Measurements from ENCODE around the gene ADAM23. TPM values are rescaled to one million over a fixed set of nuclear protein-coding genes. Genes with fewer than 3 reads are reported as not detected.

The ADAM23 gene
- polyA plus RNA-seq, 1 donor (not counting 4 experiments of a cell fraction or from before 2014, with no cell fraction given) = 1.3 TPM

- TF ChIP-seq EZH2 (IDR thresholded peaks at IDR 0.05; ENCODE audit: low read length) (no peak), CTCF (optimal IDR thresholded peaks at IDR 0.05 in 1 of 3, IDR thresholded peaks at IDR 0.05 in 1 of 3, conservative IDR thresholded peaks at IDR 0.05 in 1 of 3; ENCODE audit: extremely low read depth in 1 of 3, insufficient read depth in 2 of 3, low read length in 3 of 3) (no peak)
- Histone ChIP-seq H3K4me3 (ENCODE audit: control insufficient read depth in 2 of 3, extremely low read depth in 1 of 3, insufficient read depth in 2 of 3, low read depth in 1 of 3, low read length in 3 of 3) (no peak overlapping the region), H3K9ac (ENCODE audit: control insufficient read depth, extremely low read depth, insufficient read depth, low read length) (no peak overlapping the region), H3K36me3 (ENCODE audit: control insufficient read depth in 2 of 2, extremely low read depth in 1 of 2, insufficient read depth in 2 of 2, low read length in 2 of 2) (no peaks in the 10 kb centered on the region), H3K4me1 (ENCODE audit: control insufficient read depth, extremely low read depth, insufficient read depth, low read length) (peaks cover 8% of the 10 kb centered on the region), H3K27me3 (ENCODE audit: control insufficient read depth, extremely low read depth, insufficient read depth, low read length) (no peaks in the 10 kb centered on the region), H2AFZ (ENCODE audit: control insufficient read depth, low read length) (no peak overlapping the region), H3K9me3 (ENCODE audit: control insufficient read depth, low read depth, low read length) (no peaks in the 10 kb centered on the region), H3K9me1 (ENCODE audit: control insufficient read depth, extremely low read depth, insufficient read depth, low read length) (no peaks in the 10 kb centered on the region), H3K4me2 (ENCODE audit: control insufficient read depth, extremely low read depth, insufficient read depth, low read depth, low read length) (no peak overlapping the region), H3K27ac (ENCODE audit: control insufficient read depth, insufficient read depth, low read length) (no peak overlapping the region), H3K79me2 (ENCODE audit: control insufficient read depth, insufficient read depth, low read length) (no peaks in the 10 kb centered on the region), H4K20me1 (ENCODE audit: control insufficient read depth, extremely low read depth, insufficient read depth, low read length) (no peaks in the 10 kb centered on the region)
- FAIRE-seq (no peak), DNase-seq (ENCODE audit: low read depth, low spot score) (no peak)
- dilution Hi-C loops (cut with MboI; ENCODE audit: extremely low pct_ligation_motif_present, low sequenced_read_pairs) = no loop called here
Observed at GRCh38 chr2:206531996-206532543, 88.7 kb downstream of the ADAM23 start.

GRCh38 chr2:206533977-206534376 is 90.6 kb downstream of the ADAM23 start:
- dilution Hi-C loops (cut with MboI; ENCODE audit: extremely low pct_ligation_motif_present, low sequenced_read_pairs) = no loop called here
- no peak for DNase-seq (ENCODE audit: low read depth, low spot score)
- Histone ChIP-seq H3K4me2 (ENCODE audit: control insufficient read depth, extremely low read depth, insufficient read depth, low read depth, low read length) (no peak overlapping the region), H3K79me2 (ENCODE audit: control insufficient read depth, insufficient read depth, low read length) (no peaks in the 10 kb centered on the region), H3K27ac (ENCODE audit: control insufficient read depth, insufficient read depth, low read length) (no peak overlapping the region), H3K9ac (ENCODE audit: control insufficient read depth, extremely low read depth, insufficient read depth, low read length) (no peak overlapping the region), H2AFZ (ENCODE audit: control insufficient read depth, low read length) (no peak overlapping the region), H3K27me3 (ENCODE audit: control insufficient read depth, extremely low read depth, insufficient read depth, low read length) (no peaks in the 10 kb centered on the region), H3K36me3 (ENCODE audit: control insufficient read depth in 2 of 2, extremely low read depth in 1 of 2, insufficient read depth in 2 of 2, low read length in 2 of 2) (no peaks in the 10 kb centered on the region), H3K9me1 (ENCODE audit: control insufficient read depth, extremely low read depth, insufficient read depth, low read length) (no peaks in the 10 kb centered on the region), H3K4me3 (ENCODE audit: control insufficient read depth in 2 of 3, extremely low read depth in 1 of 3, insufficient read depth in 2 of 3, low read depth in 1 of 3, low read length in 3 of 3) (no peak overlapping the region), H4K20me1 (ENCODE audit: control insufficient read depth, extremely low read depth, insufficient read depth, low read length) (no peaks in the 10 kb centered on the region), H3K9me3 (ENCODE audit: control insufficient read depth, low read depth, low read length) (no peaks in the 10 kb centered on the region), H3K4me1 (ENCODE audit: control insufficient read depth, extremely low read depth, insufficient read depth, low read length) (no peaks in the 10 kb centered on the region)
- TF ChIP-seq CTCF (optimal IDR thresholded peaks at IDR 0.05 in 1 of 3, IDR thresholded peaks at IDR 0.05 in 1 of 3, conservative IDR thresholded peaks at IDR 0.05 in 1 of 3; ENCODE audit: extremely low read depth in 1 of 3, insufficient read depth in 2 of 3, low read length in 3 of 3) (no peak), EZH2 (IDR thresholded peaks at IDR 0.05; ENCODE audit: low read length) (no peak)
- FAIRE-seq = no peak

Data from keratinocyte (primary cell).